Measurements from ENCODE around the gene GGA3. TPM values are rescaled to one million over a fixed set of nuclear protein-coding genes. Genes with fewer than 3 reads are reported as not detected.
A peak's percentile ranks its signal among the peaks of the same experiment; 100 is the strongest.

Gene GGA3
- polyA plus RNA-seq, 1 donor (not counting 4 experiments of a cell fraction or from before 2014, with no cell fraction given), result 25.2 TPM

DNA sequence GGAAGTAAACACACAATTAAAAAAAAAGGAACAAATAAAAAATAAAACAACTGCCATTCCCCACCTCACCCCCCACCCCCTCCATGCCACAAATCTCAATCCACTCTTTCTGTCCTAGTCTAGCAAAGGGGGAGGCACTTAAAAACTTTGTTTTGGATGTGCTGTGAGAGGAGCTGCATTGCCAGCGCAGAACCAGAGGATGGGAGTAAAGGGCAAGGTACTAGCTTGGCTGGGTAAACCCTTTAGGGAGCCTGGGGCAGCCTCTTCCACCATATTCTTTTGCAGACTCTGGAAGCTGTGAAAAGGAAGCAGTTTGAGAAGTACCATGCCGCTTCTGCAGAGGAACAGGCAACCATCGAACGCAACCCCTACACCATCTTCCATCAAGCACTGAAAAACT lies 1.6 kb upstream of the GGA3 start:
- dilution Hi-C loops (cut with MboI; ENCODE audit: extremely low pct_ligation_motif_present, low sequenced_read_pairs), result no loop called here
- Histone ChIP-seq H4K20me1 (ENCODE audit: control insufficient read depth, extremely low read depth, insufficient read depth, low read length) (no peaks in the 10 kb centered on the region), H3K4me3 (ENCODE audit: control insufficient read depth in 2 of 3, extremely low read depth in 1 of 3, insufficient read depth in 2 of 3, low read depth in 1 of 3, low read length in 3 of 3) (no peak overlapping the region), H3K36me3 (ENCODE audit: control insufficient read depth in 2 of 2, extremely low read depth in 1 of 2, insufficient read depth in 2 of 2, low read length in 2 of 2) (peaks cover 14 to 21% of the 10 kb centered on the region in 2 experiments), H3K79me2 (ENCODE audit: control insufficient read depth, insufficient read depth, low read length) (peaks cover 48% of the 10 kb centered on the region), H3K9me3 (ENCODE audit: control insufficient read depth, low read depth, low read length) (no peaks in the 10 kb centered on the region), H3K27ac (ENCODE audit: control insufficient read depth, insufficient read depth, low read length) (no peak overlapping the region), H3K4me2 (ENCODE audit: control insufficient read depth, extremely low read depth, insufficient read depth, low read depth, low read length) (no peak overlapping the region), H3K9ac (ENCODE audit: control insufficient read depth, extremely low read depth, insufficient read depth, low read length) (no peak overlapping the region), H3K9me1 (ENCODE audit: control insufficient read depth, extremely low read depth, insufficient read depth, low read length) (no peaks in the 10 kb centered on the region), H3K27me3 (ENCODE audit: control insufficient read depth, extremely low read depth, insufficient read depth, low read length) (no peaks in the 10 kb centered on the region), H2AFZ (ENCODE audit: control insufficient read depth, low read length) (no peak overlapping the region), H3K4me1 (ENCODE audit: control insufficient read depth, extremely low read depth, insufficient read depth, low read length) (peaks cover 13% of the 10 kb centered on the region)
- no peak for TF ChIP-seq EZH2 (IDR thresholded peaks at IDR 0.05; ENCODE audit: low read length)
- no peak for TF ChIP-seq CTCF (optimal IDR thresholded peaks at IDR 0.05 in 1 of 3, IDR thresholded peaks at IDR 0.05 in 1 of 3, conservative IDR thresholded peaks at IDR 0.05 in 1 of 3; ENCODE audit: extremely low read depth in 1 of 3, insufficient read depth in 2 of 3, low read length in 3 of 3)
- DNase-seq (ENCODE audit: low read depth, low spot score), result no peak
- no peak for FAIRE-seq

- Histone ChIP-seq H4K20me1 (ENCODE audit: control insufficient read depth, extremely low read depth, insufficient read depth, low read length) (no peaks in the 10 kb centered on the region), H3K36me3 (ENCODE audit: control insufficient read depth in 2 of 2, extremely low read depth in 1 of 2, insufficient read depth in 2 of 2, low read length in 2 of 2) (peaks cover 14 to 21% of the 10 kb centered on the region in 2 experiments), H2AFZ (ENCODE audit: control insufficient read depth, low read length) (peak overlapping the region; percentile 89), H3K4me2 (ENCODE audit: control insufficient read depth, extremely low read depth, insufficient read depth, low read depth, low read length) (peak overlapping the region; percentile 81), H3K9ac (ENCODE audit: control insufficient read depth, extremely low read depth, insufficient read depth, low read length) (peak overlapping the region; percentile 100), H3K79me2 (ENCODE audit: control insufficient read depth, insufficient read depth, low read length) (peaks cover 53% of the 10 kb centered on the region), H3K9me3 (ENCODE audit: control insufficient read depth, low read depth, low read length) (no peaks in the 10 kb centered on the region), H3K27ac (ENCODE audit: control insufficient read depth, insufficient read depth, low read length) (peak overlapping the region; percentile 99), H3K4me1 (ENCODE audit: control insufficient read depth, extremely low read depth, insufficient read depth, low read length) (peaks cover 13% of the 10 kb centered on the region), H3K27me3 (ENCODE audit: control insufficient read depth, extremely low read depth, insufficient read depth, low read length) (no peaks in the 10 kb centered on the region), H3K9me1 (ENCODE audit: control insufficient read depth, extremely low read depth, insufficient read depth, low read length) (no peaks in the 10 kb centered on the region), H3K4me3 (ENCODE audit: control insufficient read depth in 2 of 3, extremely low read depth in 1 of 3, insufficient read depth in 2 of 3, low read depth in 1 of 3, low read length in 3 of 3) (peak overlapping the region; percentile 77 to 97 (median 96))
- dilution Hi-C loops (cut with MboI; ENCODE audit: extremely low pct_ligation_motif_present, low sequenced_read_pairs), result no loop called here
- TF ChIP-seq CTCF (optimal IDR thresholded peaks at IDR 0.05 in 1 of 3, IDR thresholded peaks at IDR 0.05 in 1 of 3, conservative IDR thresholded peaks at IDR 0.05 in 1 of 3; ENCODE audit: extremely low read depth in 1 of 3, insufficient read depth in 2 of 3, low read length in 3 of 3) (no peak), EZH2 (IDR thresholded peaks at IDR 0.05; ENCODE audit: low read length) (no peak)
- no peak for DNase-seq (ENCODE audit: low read depth, low spot score)
- no peak for FAIRE-seq
Measured at GRCh38 chr17:75262112-75262606, 753 bp upstream of the GGA3 start.
